Transverse colon (tissue), 4 donors: ENCODE results near the gene CDK5RAP1.

Experiments used
- CTCF ChIP-seq, 5 experiments: fragments of 200-600 bp in 3 of 5; fragments of 450-650 bp in 2 of 5; sonication (generic) in 3 of 5; IDR thresholded peaks; 1 replicate in 2 of 5; 2 replicates in 3 of 5; pipeline ENCODE4 v1.5.1; 2016 to 2017; ENCODE audit warnings: antibody characterized with exemption in 5 of 5, inconsistent platforms in 3 of 5, mild to moderate bottlenecking in 2 of 5, moderate library complexity in 1 of 5
- POLR2AphosphoS5 ChIP-seq, 3 donors: sonication (generic); formaldehyde crosslinking; IDR thresholded peaks; one replicate each; pipeline ENCODE4 v1.6.1; 2016; ENCODE audit warnings: antibody characterized with exemption in 3 of 3

DNA sequence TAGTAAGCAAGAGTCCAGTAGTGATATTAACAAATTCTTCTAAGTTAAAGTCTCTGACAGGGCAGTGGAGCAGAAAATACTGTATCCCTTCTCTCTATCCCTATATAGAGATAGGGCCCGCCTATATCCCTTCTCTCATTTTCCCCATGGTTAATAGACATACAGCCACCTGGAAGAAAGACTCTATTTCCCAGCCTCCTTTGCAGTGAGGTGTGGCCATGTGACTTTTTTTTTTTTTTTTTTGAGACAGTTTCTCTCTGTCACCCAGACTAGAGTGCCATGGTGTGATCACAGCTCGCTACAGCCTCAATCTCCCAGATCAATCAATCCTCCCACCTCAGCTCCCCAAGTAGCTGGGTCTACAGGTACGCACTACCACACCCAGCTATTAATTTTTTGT lies 16.7 kb upstream of the CDK5RAP1 start:
- TF ChIP-seq CTCF (IDR thresholded peaks at IDR 0.05) (no peak), POLR2AphosphoS5 (IDR thresholded peaks at IDR 0.05) (no peak)
